GM18520 (cell line): Measurements from ENCODE around the gene ALPL.

ENCODE experiments used
- ATAC-seq: cut with Tn5 transposase; IDR thresholded peaks from one replicate; pipeline ENCODE4 v1.9.1; 2021; ENCODE audit not compliant: unreplicated experiment

The ALPL gene

DNA sequence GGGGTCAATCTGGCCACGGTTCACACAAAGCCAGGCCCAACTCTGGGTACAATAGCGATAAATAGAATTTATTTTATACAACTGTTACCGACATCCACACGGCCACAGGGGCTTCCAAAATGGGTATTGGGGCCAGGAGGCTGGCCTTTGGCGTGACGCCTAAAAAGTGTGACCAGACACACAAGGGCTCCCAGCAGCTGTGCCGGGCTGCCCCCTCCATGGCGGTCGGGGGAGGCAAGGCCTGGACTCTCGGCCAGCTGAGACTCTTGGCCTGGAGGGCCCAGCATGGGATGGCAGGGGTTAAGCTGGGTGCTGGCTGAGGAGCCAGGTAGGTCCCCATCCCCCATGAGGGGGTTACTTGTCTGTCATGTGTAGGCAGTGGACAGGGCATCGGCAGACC lies 87.0 kb downstream of the ALPL start:
- ATAC-seq = no peak

DNA sequence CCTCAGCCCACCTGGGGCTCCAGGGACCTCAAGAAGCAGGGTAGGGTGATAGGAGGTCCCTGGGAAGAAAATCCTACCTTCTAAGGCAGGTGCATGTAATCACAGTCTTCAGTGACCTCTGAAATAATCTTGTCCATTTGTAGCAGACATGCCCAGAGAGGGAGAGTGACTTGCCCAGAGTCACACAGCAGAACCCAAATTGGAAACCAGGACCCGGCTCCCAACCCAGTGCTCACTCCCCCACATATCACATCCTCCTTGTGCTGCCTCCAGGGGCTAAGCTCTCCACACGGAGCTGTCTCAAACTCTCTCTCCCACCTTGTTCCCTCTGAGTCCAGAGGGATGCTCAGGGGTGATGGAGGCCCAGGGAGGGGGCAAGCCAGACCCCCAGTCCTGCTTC lies 87.4 kb downstream of the ALPL start:
- ATAC-seq = no peak

DNA sequence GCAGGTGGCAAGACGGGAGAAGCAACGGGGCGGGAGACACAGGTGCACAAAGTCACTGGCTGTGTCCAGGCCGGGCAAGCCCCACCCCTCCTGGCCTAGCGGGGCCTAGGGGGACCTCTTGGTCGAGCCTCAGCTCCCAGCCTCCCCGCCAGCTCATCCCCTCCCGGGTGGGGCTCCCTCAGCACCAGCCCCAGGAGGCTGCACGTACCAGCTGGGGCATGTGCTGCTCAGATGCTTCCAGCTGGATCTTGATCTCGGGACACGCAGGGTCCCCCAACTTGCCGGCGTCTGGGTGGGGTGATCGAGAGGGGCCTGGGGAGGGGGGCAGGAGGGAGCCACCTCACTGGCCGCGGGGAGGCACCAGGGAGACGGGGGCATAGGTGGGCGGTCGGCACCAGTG lies 88.5 kb downstream of the ALPL start:
- ATAC-seq = no peak

DNA sequence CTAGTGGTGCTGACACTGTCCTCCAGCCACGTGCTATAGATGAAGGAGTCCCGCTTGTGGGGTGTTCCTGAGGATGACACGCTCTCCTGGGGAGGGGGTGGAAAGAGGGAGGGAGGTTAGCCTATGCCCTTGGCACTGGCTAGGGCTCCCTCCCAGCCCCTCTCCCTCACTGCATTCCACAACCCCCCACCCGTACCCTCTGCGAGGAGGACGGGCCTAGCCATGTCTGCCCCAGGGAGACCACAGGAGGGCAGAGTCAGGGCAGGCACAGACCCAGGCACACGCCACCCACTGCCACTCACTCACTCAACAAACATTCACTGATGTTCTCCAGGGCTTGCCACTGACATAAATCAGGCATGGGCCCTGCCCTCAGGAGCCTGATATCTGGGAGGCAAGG lies 89.2 kb downstream of the ALPL start:
- ATAC-seq = no peak

DNA sequence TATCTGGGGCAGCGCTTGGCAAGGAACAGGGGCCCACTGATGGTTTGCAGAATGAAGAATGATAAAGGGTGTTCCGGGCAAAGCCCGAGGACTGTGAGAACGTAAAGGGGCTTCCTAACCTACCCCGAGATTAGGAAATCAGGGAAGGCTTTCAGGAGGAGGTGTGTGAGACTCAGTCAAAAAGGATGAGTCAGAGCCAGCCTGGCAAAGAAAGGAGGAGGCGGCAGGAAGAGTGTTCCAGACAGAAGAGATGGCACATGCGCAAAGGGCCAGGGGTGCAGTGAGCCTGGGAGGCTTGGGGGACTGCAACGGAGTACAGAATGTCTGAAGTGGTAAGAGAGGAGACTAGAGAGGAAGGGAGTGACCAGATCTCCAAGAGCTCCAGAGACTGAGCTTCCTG lies 89.7 kb downstream of the ALPL start:
- ATAC-seq = no peak

DNA sequence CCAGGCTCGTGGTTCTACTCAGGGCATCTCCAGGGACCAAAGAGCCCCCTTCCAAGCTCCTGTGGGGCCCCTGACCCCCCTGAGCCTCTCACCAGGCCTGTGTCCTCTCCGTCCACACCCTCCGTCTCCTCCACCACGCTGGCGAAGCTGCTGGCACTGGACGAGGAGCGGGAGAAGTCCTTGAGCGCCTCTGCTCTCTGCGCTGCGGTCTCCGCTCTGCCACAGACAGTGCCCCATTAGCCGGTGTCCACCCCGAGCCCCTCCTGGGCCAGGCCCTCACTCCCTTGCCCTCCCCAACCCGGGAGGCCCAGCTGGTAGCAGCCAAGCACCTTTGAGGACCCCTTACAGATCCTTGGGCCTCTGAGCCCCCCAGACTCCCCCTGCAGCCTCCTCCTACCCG lies 90.2 kb downstream of the ALPL start:
- ATAC-seq = no peak

DNA sequence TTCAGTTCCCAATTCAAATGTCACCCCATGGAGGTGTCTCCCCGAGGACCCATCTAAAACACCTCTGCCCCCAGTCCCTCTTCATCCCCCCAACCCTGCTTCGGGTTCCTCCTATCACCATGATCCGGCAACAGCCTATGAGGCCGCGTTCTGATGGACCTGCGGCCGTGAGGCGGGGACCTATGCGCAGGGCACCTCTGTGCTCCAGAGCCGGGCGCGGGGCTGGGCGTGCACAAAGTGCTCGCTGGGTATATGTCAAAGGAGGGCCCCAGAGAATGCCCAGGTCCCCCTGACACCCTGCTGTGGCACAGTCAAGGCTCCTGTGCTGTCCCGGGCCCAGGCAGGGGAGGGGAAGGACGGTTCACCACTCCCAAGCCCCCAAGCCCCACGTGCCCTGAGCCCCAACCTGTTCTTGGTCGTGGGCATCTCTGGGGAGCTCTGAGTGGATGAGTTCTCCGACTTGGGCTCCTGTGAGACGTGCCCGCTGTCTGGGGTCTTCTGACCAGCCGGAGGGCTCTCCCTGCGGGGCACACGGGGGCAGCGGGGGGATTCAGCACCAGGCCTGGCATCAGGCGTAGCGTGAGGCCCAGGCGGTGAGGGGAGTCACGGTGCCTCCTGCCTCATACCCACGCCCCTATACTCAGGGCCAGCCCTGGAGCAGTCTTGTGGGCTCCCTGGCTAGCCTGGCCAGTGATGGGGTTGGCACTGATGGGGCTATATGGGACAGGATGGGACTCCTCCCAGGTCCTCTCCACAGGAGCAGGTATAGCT lies 92.2 kb downstream of the ALPL start:
- no peak for ATAC-seq

DNA sequence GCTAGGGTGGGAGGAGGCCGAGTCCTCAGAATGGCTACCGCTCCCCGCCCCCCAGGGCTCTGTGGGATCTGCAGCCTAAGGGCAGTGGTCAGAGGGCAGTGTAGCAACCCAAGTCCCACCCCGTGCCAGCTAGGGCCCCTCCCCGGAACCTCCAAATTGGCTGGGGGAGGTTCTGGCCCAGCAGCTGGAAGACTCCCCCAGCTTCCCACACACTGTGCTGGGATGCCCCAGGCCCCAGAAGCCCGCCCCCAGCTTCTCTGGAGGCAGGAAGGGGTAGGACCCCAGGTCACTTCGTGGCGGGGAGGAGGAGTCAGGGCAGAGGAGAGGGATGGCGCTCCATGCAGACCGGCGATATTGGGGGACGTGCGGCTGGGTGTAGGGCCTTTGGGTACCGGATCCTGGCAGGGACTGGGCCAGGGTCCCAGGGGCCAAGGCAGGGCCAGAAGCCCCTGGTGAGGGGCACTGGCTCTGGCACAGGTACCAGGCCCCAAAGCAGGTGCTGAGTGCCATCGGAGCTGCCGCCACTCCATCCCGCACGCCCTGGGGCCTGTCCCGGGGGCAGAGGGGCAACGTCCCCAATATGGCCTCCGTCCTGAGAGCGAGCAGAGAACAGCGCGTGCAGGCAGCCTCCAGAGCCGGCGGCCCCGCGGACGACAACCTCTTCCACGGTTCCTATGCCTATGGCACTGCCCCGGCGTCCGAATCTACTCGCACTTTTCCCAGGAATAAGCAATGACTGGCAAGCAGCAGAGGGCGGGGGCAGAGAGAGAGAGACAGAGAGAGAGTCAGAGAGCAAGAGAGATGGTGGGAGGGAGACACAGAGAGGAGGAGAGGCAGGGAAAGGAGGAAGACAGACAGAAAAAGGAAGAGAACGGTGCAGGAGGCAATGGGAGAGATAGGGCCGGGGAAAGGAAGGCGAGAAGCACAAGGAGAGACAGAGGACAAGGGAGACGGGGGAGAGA lies 94.2 kb downstream of the ALPL start:
- no peak for ATAC-seq

DNA sequence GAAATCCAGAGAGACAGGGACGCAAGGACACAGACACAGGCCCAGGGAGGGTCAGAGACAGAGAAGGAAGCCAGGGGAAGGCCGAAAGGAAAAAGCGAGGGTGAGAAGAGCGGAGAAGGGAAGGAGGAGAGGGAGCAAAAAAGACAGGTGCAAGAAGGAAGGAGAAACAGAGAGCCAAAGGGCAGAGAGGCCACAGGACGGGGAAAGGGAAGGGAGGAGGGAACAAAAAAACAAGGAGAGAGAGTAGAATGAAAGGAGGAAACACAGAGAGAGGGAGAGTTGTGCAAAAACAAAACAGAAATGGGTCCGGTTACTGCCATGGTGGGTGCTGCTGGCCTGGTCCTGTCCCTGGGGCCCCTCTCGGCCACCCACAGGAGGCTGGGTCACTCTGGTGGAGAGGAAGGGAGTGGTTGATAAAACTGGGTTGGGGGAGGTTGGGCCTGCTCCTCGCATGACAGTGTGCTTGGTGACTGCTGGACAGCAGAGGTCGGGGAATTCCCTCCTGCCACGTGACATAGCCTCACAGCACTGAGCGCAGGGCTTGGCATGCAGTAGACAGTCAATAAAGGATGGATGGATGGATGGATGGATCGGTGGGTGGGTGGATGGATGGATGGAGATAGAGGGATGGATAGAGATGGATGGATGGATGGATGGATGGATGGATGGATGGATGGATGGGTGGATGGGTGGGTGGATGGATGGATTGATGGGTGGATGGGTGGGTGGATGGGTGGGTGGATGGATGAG lies 95.2 kb downstream of the ALPL start:
- ATAC-seq = no peak

DNA sequence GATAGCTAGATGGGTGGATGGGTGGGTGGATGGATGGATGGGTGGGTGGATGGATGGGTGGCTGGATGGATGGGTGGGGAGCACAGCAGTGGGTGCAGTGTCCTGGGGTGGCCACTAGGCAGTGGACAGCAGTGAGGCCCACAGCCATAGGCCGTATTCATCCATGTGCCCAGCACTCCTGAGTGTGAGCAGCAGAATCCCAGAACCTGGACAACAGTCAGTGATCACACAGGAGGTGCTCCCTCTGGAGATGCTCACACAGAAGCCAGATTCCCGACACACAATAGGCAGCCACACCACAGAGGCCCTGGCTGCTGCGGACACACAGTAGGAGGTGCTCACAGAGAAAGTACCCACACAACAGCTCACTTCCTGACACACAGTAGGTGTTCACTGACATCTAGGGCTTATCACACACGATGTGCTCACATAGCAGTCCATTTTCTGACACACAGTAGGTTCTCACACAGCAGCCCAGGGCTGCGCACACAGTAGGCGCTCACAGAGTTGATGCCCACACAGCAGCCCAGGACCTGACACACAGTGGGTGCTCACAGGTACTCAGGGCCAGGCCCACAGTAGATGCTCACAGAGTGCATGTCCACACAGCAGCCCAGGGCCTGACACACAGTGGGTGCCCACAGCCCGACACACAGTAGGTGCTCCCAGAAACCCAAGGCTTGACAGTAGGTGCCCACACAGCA lies 95.9 kb downstream of the ALPL start:
- ATAC-seq = no peak

DNA sequence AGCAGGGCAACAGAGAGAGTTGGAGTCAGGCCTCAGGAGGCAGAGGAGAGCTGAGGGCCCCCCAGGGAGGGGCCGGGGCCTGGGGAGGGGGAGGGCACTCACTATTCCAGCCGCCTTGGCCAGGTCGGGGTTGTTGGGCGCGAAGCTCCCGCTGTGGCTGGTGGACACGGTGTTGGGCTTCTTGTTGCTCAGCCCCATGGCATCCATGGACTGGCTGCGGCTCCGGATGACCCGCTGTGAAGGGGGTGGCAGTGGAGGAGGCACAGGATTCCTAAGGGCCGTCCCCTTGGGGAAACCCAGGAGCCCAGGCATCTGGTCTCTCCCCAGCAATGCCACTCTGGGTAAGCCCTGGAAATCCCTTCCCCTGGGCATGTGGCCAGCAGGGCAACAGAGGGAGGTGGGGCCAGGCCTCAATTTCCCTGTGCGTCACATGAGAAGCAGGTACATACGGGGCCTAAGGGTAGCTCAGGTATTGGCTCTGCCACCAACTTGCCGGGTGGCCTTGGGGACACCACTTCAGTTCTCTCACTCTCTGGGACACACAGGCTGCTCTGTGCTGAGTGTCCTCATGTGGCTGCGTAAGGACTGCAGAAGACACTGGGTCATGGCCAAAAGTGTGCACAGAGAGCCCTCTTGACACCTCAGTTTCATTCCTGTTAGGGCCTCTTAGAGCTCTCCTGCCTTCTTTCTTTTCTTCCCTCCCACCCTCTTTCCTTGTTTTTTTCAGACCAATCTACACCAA lies 96.9 kb downstream of the ALPL start:
- no peak for ATAC-seq

DNA sequence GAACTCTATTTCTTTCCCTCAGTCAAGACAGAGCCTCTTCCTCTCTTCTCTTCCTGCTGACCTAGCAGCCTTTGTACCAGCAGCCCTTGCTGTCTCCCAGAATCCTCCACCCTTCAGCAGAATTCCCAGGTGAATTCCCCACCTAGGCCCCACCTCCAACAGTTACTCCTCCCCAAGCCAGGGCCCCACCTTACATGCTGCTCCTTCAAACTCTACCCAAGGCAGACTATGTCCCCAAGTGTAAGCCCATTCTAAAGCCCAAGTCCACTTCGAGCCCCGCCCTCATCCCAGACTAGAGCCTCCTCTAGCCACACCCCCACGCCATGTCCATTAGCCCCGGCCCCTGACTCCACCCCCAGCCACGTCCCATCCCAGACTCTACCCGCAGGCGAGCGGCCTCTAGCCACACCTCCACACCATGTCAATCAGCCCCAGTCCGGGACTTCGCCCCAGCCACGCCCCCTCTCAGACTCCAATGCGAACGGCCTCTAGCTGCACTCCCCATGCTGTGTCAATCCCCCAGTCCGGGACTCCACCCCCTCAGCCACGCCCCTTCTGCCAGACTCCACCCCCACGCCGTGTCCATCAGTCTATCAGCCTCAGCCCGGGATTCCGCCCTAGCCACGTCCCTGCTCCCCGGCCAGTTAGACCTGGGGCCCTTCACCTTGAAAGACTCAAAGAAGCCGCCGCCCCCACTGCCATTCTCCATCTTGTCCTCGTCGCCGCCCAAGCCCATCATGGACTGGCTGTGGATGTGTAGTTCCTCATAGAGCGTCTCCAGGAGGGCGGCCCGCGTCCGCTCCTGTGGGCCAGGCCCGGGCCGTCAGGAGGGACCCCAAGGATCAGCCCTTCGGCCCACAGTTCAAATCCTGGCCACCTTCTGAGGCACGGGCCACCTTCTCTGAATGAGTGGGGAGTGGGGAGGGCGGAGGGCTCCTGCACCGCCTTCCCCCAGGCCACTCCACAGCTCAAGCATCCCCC lies 98.6 kb downstream of the ALPL start:
- ATAC-seq = no peak

DNA sequence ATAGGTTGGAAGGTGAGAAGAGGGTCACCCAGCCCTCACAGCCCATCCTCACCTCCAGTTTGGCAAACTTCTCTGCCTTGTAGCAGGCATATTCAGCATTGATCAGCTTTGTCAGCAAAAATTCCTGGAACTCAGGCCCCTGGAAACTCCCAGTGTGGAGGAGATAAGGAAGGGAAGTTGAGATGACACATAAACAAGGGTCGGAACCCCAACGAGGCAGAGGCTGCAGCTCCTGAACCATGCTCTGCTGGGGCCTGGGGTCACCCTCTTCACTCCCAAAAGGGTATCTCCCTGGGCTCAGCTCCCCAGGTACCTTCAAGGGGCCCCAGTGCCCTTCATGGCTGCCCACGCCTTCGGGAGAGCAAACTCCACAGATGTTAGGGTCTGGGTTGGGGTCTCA lies 99.6 kb downstream of the ALPL start:
- ATAC-seq = no peak

DNA sequence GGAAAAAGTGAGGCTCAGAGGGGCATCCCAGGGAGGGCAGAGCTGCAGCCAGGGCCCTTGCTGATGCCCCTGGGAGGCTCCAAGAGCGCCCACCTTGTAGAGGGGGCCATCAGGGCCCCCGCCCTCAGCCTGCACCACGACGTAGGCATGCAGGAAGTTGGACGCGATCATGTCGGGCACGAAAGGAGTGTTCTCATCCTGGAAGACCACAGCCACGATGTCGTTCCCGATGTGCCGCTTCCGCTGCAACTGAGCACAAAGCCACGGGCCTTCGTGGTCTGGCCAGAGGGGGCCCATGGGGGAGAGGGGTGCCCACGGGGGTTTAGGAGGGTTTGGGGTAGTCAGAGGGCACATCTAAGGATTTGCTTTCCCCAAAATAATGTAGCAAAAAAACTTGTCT lies 100.8 kb downstream of the ALPL start:
- ATAC-seq = no peak

DNA sequence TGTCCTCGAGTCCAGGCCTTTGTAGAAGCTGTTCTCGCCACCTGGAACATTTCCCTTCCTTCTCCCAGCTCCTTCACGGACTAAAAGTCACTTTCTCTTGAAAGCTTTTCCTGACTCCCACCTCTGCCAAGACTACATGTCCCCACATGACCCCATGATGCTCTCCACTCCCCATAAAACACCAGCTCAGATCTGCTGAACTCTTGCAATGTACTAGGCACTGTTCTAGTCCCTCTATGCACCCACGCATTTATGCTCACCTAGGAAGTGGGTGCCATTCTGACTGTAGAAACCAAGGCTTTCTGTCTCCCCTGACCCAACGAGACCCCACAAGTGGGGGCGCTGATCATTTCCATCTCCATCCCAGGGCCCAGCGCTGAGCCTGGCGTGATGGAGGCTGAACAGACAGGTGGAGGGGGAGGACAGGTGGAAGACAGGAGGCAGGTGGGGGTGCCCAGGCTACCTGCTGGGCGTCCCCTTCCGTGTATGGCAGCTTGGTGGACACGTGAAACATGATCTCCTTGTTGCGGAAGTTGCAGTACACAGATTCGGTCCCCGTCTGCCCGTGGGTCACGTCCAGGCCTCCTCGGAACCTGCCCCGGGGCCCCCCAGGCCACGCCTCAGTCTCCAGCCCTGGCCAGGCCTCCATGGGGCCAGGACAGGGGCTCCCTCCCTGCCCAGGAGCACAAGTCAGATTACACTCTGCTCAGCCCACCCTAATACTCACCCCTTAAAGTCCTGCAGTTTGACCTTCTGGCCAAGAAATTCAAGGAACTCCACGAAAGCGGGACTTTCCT lies 102.0 kb downstream of the ALPL start:
- ATAC-seq = no peak

DNA sequence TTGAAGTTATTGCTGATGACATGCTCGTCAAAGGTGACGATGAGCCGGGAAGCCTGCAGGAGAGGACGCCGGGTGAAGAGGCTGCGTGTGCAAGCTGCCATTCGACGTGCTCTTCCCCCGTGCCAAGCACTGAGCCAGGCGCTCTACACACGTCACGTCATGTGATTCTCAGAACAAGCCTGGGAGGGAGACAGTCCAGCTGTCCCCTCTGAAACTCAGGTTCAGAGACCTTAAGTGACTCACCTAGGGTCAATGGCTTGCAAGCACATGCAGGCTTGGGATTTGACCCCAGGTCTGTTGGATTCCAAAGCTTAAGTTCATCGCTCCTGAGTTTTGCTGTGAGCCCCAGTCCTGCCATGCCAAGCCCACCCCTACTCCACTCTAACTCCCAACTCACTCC lies 102.8 kb downstream of the ALPL start:
- ATAC-seq = no peak

DNA sequence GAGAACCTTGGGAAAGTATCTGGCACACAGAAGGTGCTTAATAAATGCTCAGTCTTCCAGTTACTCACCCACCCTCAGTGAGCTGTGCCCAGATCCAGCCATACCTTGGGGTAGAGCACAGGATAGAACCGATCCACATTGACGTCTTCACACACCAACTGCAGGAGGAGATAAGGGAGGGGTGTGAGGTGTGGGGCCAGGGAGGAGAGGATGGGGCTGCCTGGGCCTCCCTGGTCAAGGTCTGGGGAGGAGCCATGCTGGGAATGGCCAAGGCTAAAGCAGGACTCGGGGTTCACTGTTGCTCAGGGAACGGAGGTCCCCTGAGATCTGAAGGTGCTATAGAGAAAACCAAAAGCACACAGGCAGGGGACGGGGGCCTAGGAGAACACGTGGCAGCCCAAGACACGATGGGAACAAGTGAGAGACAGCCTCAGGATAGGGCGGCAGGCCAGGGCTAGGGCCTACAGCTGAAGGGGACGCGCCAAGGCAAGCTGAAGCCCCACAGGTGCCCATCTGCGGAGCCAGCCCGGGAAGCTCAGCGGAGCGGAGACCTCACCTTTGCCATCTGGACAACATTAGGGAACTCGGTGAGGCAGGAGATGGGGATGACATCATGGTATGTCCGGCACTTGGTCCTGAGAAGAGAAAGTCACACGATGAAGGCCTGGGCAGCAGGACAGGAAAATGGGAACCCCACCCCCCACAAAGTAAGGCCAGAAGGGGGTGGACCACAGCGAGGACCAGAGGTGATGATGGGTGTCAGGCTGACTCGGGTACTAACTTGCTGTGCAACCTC lies 104.0 kb downstream of the ALPL start:
- ATAC-seq = no peak
